ENCODE measurements around the gene TENM4. TPM values are rescaled to one million over a fixed set of nuclear protein-coding genes. Genes with fewer than 3 reads are reported as not detected.

The TENM4 gene
- total and polyA plus RNA-seq, 10 of the 15 experiments (the other 5 are each of a cell fraction or from before 2014, with no cell fraction given), result 0.03 to 0.12 (median 0.06) TPM; not detected in 7

GRCh38 chr11:79342236-79342635 is 98.6 kb downstream of the TENM4 start (continued):
- TF ChIP-seq ZNF687 (IDR thresholded peaks at IDR 0.05) (no peak), YY1 (IDR thresholded peaks at IDR 0.05; ENCODE audit: low read depth, low read length) (no peak), BMI1 (IDR thresholded peaks at IDR 0.05; ENCODE audit: borderline replicate concordance) (no peak)

- Histone ChIP-seq H3K27ac (ENCODE audit: control insufficient read depth, insufficient read depth) (no peak overlapping the region), H3K9ac (ENCODE audit: control insufficient read depth, insufficient read depth, low read length) (no peak overlapping the region), H3K4me2 (ENCODE audit: control insufficient read depth, insufficient read depth) (no peak overlapping the region), H3K4me1 (ENCODE audit: control insufficient read depth, insufficient read depth, low read length) (no peaks in the 10 kb centered on the region), H3K79me2 (ENCODE audit: control insufficient read depth, insufficient read depth, low read length) (no peaks in the 10 kb centered on the region), H3K36me3 (ENCODE audit: control insufficient read depth in 2 of 2, insufficient read depth in 2 of 2, low read length in 1 of 2) (no peaks in the 10 kb centered on the region), H3K9me3 (replicated peaks; ENCODE audit: control insufficient read depth, insufficient read depth, low read length) (no peaks in the 10 kb centered on the region), H3K27me3 (replicated peaks in 1 of 2; ENCODE audit: control insufficient read depth in 2 of 2, insufficient read depth in 2 of 2, low read length in 1 of 2) (peaks cover 0 to 3% of the 10 kb centered on the region in 2 experiments; a peak in 1 of 4 replicates), H4K20me1 (ENCODE audit: control insufficient read depth, insufficient read depth) (no peaks in the 10 kb centered on the region), H3K4me3 (no peak overlapping the region), H2AFZ (ENCODE audit: control insufficient read depth, low read depth, low read length) (no peak overlapping the region)
- CTCF ChIA-PET, result no interaction called here
- RAD21 ChIA-PET (ENCODE audit: unreplicated experiment), result no interaction called here
- no TSS peak for BruUV-seq (replicated peaks)
- intact Hi-C loops (cut with micrococcal nuclease; ENCODE audit: unreplicated experiment) (no loop called here), in situ Hi-C loops (cut with MboI) (no loop called here)
- TF ChIP-seq ZNF592 (IDR thresholded peaks at IDR 0.05) (no peak), BCLAF1 (IDR thresholded peaks at IDR 0.05) (no peak), ESRRA (IDR thresholded peaks at IDR 0.05; ENCODE audit: low read length) (no peak), USF2 (IDR thresholded peaks at IDR 0.05; ENCODE audit: borderline replicate concordance, low read depth, low read length) (no peak)
- ATAC-seq (no peak), DNase-seq (ENCODE audit: low read depth, low spot score) (no peak), FAIRE-seq (no peak)
- SMC1A ChIA-PET (ENCODE audit: uncharacterized antibody, unreplicated experiment), result no interaction called here
- POLR2A ChIA-PET, result no interaction called here
- WGBS (ENCODE audit: insufficient coverage, insufficient replicate concordance, low lambda C conversion rate, missing lambda C conversion rate), result 0% methylated on average over 3 of the region's 3 CpGs
These were observed 100.3 kb downstream of the TENM4 start for GRCh38 chr11:79340535-79340934.
